Measurements from ENCODE around the gene ZFP57. TPM values are rescaled to one million over a fixed set of nuclear protein-coding genes. Genes with fewer than 3 reads are reported as not detected.
A peak's percentile ranks its signal among the peaks of the same experiment; 100 is the strongest.
"Not testable (repeated sequence)": the region's sequence is repeated elsewhere in the genome, so short reads cannot be mapped to it uniquely, and the experiment has no call there.

ZFP57 gene
- total RNA-seq, 1 experiment from 2014 or later: 0.57 TPM

DNA sequence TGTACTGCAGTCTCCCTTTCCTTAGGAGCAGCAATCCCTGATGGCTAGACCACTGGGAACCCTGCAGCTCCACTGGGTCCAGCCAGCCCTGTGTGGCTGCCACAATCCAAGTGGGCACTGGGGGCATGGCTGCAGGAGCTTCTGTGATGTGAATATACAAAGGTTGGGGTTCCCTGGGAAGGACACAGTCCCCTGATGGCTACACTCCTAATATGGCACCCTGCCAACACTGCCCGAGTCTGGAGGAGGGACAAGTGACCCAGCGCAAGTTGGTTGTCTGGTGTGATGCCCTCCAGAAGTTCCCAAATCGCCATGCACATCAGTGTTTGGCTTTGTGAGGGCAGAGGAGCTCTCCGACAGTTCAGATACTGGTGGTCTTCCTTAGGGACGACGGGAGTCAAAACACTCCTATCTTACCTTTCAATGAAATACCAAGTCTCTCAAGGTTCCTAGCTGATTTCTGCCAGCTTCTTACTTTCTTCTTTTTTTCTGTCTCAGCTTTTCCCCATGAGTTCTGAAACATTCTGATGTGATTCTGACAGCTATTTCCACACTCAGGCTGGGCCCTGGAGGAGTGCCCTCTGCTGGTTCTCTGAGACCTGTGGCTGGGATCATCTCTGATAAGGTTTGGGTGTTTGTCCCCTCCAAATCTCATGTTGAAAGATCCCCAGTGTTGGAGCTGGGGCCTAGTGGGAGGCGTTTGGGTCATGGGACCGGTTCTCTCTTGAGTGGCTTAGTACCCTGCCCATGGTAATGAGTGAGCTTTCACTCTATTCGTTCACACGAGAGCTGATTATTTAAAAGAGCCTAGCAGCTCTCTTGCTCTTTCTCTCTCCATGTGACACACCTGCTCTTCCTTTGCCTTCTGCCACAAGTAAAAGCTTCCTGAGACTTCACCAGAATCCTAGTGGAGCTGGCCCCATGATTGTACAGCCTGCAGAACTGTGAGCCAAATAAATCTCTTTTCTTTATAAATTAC is 15.5 kb upstream of the ZFP57 start:
- peak; percentile 21 for DNase-seq (ENCODE audit: low read depth)

DNA sequence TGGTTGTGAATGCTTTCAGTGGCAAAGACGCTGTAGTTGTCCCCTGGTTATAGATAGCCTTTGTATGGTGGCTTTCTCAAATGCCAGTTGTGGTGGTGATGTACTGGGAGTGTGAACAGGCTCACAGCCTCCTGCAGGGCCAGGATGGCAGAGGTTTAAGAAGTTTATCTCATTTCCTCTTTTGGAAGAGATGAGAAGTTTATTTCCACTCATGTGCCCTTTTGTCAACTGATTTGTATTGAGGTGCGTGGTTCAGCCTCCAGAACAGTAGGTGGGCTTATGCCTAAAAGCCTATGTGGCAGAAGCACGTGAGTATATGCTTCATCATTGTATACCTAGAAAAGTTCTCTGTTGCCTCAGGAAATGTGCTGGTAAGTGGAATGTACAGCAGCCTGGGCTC is 13.7 kb upstream of the ZFP57 start:
- no peak for DNase-seq (ENCODE audit: low read depth)

DNA sequence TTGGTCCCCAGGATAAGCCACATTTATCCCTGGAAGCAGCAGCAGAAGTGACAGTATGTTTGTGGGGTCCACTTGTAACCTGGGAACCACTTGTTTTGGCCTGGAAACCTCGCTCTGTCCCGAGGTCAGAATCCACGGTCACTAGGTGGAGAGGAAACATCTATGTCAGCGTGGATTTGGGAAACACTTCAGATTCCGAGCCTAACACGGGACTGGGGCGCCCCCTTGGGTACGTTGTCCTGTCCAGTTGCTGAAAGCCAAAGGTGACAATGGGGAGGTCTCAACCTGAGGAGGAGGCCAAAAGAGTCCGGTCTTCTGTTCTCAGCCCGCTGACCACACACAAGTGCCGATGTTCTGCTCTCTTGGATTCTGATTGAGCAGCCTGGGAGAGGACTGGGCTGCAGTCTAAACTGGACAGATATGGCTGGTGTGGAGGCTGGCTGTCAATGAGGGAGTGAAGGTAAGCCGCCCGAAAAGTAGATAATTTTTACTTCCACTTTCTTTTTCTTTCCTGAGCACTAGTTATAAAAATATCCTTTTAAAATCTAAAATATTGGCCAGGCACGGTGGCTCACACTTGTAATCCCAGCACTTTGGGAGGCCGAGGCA is 4.9 kb upstream of the ZFP57 start:
- DNase-seq (ENCODE audit: low read depth): peak; percentile 28

DNA sequence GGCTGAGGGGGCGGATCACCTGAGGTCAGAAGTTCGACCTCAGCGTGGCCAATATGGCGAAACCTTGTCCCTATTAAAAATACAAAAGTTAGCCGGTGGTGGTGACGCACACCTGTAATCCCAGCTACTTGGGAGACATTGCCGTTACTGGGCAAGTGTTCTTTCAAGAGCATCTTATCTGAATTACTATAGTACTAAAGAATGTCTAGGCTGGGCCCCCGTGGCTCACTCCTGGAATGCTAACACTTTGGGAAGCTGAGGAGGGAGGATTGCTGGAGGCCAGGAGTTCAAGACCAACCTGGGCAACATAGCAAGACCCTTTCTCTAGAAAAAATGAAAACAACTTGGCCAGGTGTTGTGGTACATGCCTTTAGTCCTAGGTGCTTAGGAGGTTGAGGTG is 859 bp upstream of the ZFP57 start:
- DNase-seq (ENCODE audit: low read depth): no peak

DNA sequence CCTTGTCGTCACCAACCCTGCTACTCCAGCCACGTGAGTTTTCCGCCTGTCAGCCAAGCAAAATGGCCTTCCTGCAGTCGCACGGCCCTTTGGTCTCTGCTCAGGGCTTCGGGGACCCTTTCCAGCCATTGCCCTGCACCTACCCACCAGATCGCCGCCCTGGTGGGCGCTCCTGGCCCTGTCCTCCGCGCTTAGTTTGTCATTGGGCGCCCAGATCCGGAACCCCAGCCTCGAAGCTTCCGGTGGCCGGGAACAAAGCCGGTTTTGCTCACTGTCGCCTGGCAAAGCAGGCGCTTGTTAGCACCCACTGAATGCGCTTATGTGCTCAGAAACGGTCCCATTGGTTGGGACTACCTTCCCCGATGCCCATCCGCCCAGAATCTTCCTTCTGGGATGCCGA is 536 bp downstream of the ZFP57 start:
- DNase-seq (ENCODE audit: low read depth): no peak

DNA sequence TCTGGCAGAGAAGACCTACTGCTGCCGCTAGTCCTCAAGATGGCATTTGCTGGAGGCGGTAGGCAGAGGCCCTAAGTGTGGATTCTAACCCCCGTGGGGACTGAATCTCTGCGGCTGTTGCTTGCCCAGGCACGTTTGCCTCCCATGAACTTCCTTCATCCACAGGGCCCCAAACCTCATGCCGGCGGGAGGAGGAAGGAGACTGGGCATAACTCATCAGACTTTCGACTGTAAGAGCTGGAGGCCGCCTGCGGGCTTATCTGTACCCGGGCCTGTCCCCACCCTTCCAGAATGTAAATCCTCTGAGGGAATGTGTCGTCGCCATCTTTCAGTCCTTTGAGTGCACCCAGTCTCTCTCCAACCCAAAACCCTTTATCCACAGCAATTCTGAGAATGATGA is 990 bp downstream of the ZFP57 start:
- DNase-seq (ENCODE audit: low read depth): no peak

DNA sequence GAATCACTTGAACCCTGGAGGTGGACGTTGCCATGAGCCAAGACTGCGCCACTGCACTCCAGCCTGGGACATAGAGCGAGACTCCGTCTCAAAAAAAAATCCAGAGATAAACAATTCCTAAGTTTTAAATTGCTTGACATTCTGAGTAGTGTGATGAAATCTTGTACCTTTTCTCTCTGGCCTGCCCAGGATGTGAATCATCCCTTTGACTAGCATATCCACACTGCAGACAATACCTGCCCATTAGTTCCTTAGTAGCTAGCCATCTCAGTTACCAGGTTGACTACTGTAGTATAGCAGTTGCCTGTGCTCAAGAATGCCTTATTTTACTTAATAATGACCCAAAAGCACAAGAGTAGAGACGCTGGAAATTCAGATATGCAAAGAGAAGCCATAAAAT is 2.8 kb downstream of the ZFP57 start:
- DNase-seq (ENCODE audit: low read depth): peak; percentile 34

DNA sequence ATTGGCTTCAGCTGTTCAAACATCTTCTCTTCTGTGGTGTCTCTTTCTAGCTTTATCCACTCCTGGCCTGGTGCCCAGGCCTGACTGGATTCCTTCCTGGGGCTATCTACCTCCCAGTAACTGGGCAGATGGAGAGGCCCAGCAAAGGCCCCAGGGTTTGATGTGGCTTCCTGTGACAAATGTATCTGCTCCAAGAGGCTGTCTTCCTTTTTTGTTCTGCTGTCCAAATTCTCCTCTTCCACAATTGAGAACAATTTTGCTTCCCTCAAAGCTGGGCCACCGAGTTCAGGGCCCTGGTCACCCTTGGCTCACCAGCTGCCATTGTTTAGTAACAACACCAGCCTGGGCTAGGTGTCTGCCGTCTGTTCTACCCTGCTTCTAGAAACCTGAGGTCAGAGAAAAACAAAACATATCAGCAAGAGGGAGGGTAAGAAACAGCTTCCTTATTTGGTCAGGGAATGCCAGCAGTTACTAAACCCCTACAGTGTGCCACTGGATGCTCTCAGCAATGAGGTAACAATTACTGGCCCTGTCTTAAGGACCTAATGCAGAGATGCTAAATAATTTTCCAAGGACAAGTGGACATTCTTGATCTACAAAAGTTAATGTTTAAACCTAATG is 3.9 kb downstream of the ZFP57 start:
- DNase-seq (ENCODE audit: low read depth): peak; percentile 49

DNA sequence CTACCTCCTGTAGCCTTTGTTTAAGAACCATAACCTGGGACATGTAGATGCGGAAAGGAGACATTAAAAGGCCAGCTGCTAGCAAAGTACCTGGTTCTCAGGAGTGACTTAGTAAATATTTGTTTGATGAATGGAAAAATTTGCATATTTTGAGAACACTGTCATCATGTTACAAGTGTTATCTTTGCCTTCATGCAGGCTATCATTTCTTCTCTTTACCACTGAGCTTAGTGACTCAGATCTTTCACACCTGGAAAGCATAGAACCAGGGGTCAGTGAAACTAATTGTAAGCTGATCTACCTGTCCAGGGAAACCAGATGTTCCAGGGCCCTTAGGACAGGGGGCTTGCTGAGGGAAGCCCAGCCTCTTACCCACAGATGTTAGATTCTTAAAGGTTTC is 5.4 kb downstream of the ZFP57 start:
- no peak for DNase-seq (ENCODE audit: low read depth)

DNA sequence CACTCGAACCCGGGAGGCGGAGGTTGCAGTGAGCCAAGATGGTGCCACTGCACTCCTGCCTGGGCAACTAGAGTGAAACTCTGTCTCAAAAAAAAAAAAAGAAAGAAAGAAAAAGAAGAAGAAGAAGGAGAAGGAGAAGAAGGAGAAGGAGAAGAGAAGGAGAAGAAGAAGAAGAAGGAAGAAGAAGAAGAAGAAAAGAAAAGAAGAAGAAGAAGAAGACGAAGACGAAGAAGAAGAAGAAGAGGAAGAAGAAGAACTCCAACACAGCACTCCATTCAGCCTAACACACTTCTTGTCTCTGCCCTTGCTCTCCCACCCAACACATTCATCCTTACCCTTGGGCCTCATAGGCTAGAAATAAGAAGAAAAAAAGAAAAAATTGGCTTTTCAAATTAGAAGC is 6.9 kb downstream of the ZFP57 start:
- no peak for DNase-seq (ENCODE audit: low read depth)

DNA sequence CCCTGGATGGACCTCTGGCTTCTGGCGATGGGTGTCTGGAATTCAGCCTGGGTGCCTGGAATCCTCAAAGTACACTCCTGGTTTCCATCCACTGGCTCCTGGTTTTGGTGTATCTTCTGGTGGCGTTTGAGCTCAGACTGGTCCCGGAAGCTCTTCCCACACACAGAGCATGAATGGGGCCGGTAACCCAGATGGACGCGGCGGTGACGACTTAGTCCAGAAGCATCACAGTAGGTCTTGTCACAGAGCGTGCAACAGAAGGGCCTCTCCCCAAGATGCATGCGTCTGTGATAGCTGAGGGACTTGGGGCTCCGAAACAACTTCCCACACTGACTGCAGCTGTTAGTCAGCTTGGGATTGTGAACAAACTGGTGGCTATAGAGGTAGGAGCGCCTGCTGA is 7.8 kb downstream of the ZFP57 start:
- DNase-seq (ENCODE audit: low read depth): no peak

DNA sequence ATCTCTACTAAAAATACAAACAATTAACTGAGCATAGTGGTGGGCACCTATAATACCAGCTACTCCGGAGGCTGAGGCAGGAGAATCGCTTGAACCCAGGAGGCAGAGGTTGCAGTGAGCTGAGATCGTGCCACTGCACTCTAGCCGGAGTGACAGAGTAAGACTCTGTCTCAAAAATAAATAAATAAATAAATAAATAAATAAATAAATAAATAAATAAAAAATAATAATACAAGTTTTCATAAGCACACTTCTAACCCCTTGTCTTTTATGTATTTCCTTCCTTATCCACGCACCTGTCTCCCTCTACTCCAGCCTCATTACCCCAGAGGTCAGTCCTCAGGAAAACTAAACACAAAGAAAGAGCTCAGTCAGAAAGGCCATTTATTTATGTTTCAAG is 8.8 kb downstream of the ZFP57 start:
- not testable (repeated sequence) for DNase-seq (ENCODE audit: low read depth)

DNA sequence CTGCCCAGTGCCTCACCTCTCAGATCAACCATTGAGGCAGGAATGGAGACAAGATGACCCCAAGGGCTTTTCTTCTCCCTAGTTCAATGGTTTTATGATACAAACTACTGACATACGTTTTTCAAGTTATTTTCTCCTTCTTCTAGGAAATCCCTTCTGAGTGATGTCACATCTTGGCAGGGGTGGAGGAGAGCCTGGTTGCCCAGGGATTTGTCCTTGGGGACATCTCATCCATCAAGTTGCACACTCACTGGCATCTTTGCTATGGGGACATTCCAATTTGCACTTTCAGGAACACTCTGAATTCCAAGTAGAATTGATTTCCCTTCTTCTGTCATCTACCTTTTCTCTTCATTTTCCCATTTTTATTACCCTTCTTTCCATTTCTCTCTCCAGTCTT is 9.9 kb downstream of the ZFP57 start:
- no peak for DNase-seq (ENCODE audit: low read depth)

DNA sequence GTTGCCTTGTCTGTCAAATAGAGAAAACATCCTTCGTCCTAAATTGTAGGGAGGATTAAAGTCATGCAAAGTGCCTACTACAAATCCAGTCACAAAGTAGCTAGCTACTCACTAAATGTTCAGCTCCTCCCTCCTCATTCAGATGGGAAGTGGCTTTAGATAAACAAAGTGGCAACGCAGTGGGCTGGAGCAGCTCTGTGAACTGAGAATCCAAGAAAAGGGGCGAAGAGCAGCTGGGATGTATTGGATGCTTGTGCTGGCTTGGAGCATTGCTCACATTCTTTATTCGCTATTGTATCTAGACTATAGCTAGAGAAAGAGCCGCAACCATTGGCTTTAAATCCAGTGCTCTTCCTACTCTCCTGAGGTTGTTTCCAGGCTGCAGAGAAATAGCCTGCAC is 13.8 kb downstream of the ZFP57 start:
- no peak for DNase-seq (ENCODE audit: low read depth)

DNA sequence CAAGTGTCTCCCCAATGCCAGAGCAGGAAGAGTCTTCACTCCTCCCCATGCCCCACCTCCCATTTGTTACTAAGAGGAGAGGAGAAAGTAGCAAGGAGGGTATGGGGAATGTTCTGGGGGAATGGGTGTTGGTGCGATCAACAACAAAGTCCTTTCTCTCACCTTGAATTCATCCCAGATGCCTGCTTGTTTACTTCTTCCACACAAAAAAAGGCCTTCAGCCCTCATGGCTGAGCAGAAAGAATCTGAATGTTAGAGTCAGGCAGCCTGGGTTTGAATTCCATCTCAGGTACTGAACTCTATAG is 14.2 kb downstream of the ZFP57 start:
- DNase-seq (ENCODE audit: low read depth): no peak

DNA sequence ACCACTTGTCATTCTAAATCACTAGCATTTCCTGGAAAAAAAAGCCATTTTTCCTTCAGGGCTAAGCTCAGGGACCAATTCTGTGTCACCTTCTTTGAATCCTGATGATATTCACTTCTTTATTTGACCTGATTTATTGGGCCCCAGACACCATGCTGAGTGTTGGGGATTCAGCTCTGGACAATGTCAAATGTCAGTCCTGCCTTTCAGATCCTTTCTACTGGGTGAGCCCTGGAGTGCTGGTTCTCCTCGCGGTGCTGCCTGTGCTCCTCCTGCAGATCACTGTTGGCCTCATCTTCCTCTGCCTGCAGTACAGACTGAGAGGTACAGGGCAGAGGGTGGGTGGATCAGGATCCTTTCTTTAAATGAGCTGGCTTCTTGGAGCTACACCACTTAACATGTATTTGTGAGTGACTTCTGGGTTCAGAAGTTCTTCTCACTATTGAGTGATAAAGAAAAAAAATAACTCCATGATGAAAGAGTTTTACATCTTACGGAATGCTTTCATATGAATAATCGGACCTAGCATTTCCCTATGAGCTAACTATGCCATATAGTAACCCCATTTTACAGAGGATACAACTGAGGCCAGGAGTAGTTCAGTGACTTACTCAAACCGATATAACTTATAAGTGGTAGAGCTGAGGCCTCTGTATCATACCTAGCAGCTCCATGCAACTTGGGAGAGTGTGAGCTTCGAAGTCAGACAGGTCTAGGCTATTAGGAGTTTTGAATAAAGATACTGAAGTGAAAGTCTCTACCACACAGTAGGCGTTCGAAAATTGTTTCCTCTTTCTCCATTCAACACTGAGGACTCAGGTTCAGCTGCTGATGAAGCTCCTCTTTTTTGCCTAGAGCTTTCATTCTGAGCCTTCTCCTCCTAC is 14.8 kb downstream of the ZFP57 start:
- DNase-seq (ENCODE audit: low read depth): no peak

DNA sequence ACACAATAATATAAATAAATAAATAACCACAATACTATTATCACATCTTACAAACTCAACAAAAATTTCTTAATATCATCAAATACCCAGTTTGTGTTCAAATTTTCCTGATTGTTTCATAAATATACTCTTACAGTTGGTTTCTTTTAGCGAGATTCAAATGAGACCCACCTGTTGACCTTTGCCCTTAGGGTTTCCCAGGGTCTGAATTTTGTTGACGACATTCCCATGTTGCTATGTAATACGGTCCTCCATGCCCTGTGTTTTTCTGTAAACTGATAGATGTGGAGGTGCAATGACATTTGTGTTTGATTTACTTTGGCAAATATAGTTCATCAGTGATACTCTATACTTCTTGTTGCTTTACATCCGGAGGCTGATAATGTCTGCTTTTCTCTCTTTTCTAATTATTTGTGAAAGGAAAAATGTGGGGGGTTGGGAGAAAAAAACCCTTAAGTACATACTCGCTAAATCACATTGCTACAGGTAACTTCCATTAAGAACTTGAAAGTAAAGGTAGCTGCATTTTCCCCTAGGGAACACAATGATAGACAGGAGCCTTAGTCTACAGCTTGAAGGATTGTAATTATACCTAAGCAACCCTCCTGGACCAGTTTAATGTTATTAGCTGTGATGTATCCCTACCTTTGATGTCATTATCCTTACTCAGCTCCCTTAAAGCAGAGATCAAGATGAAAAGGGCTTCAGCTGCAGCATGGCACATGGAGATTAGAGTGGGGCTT is 17.5 kb downstream of the ZFP57 start:
- DNase-seq (ENCODE audit: low read depth): no peak

DNA sequence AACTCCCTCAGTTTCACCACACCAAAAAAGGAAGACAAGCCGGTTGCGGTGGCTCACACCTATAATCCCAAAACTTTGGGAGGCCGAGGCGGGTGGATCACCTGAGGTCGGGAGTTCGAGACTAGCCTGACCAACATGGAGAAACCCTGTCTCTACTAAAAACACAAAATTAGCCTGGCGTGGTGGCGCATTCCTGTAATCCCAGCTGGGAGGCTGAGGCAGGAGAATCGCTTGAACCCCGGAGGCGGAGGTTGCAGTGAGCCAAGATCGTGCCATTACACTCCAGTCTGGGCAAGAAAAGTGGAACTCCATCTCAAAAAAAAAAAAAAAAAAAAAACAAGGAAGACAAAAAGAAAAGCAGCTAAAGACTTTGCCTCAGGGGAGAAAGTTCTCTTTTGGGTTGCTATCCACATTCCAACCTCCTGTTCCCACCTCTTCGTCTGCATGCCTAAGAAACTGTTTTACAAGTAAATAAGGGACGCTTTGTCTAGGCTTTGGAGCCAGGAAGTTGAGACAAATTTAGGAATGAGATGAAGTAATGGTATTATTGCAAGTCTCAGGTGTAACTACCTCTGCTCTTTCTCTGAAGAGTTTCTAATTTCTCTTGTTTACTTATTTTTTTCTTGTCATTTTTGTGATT is 19.3 kb downstream of the ZFP57 start:
- not testable (repeated sequence) for DNase-seq (ENCODE audit: low read depth)

DNA sequence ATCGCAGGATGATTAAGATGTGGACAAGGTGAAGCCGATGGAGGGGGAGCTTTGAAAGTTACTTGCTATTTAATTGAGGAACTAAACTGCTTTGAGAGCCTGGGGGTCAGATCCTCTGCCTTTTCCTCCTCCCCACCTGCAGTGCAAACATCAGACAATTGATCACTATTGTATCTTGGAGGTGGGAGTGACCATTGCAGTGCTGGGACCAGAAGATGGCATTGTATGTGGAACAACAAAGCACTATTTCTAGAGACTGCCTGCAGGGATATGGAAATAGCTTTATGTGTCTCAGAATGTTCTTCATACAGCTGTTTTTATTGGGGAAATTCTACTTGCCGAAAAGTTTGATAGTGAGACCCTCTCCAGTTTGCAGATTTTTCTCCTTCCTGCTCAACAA is 19.9 kb downstream of the ZFP57 start:
- DNase-seq (ENCODE audit: low read depth): no peak

DNA sequence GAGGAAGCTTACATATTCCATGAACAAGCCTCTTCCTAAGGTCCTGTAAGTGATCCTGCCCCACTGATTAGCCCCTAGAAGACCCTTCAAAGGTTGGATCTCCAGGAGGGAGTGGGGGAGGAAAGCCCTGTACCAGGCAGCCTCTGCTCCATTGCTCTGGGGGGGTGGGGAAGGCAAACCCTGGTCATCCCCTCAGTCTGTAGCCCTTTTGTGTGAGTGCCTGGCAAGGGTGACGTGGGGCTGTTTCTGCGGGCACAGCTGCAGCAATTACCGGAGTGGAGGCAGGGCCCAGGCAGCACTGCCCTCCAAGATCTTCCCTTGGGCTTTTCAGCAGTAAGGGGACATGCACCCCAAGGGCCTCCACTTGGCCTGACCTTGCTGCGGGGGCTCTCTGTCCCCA is 24.2 kb downstream of the ZFP57 start, which contains the start of gene MOG:
MOG (plus strand) TSS at position 295 of the 400 bp plus-strand sequence. CDS start 118 bp downstream, outside the sequence.
- DNase-seq (ENCODE audit: low read depth): no peak

DNA sequence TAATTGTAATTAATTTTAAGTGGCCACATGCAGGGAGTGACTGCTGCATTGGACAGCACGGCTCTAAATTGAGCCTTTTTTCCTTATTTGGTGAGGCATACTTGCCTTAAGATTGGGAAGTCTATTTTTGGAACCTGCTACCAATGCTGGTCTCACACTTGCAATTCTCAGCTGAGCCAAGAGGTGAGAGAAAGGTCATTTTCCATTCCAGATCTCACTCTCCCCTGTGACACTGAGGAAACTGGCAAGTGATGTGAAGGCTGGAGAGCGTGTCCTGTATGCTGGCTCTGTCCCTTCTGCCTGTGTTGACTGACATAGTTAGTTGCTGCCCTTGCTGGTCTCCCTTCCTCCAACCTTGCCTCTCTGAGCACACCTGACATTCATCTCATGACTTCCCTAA is 24.8 kb downstream of the ZFP57 start:
- DNase-seq (ENCODE audit: low read depth): no peak
